ENCODE measurements around the gene MTR.

MTR gene

DNA sequence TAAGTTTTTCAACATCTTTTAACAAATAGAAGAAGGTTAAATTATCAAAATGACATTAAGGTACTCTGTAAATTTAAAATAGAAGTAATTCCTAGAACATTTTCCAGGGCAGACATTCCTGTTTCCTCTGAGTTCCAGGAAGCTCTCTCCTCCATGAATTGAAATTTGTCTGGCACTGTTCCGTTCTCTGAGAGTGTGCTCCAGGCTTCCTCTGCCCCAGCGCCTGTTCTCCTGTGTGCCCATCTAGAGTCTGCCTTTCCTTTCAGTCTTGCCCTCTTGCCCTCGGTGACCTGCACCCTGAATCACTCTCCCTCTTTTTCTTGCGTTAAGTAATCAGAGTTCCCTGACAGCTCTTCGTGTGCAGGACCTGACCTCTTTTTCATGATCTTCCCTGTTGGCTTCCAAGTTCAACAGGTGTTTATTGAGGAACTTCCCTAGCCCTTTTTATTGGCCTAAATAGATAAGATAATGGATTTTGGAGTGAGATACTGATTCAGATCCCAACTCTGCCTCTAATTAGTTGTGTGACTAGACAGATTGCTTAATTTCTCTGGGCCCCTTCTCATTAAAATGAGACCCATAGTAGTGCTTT, 77.1 kb downstream of the MTR start:
- no peak overlapping the region for H3K4me2 ChIP-seq (ENCODE audit: low read depth, low read length)
- no peaks in the 10 kb centered on the region for H3K4me1 ChIP-seq (ENCODE audit: low read length)
- H3K9ac ChIP-seq (ENCODE audit: low read length), result no peak overlapping the region
- no peak overlapping the region for H2AFZ ChIP-seq (ENCODE audit: low read length)
- no peak overlapping the region for H3K27ac ChIP-seq (ENCODE audit: low read length)
- no peaks in the 10 kb centered on the region for H3K36me3 ChIP-seq (replicated peaks; ENCODE audit: insufficient read depth, low read length)
- H3K4me3 ChIP-seq (ENCODE audit: low read length), result no peak overlapping the region
- H3K79me2 ChIP-seq (ENCODE audit: low read length), result no peaks in the 10 kb centered on the region
- no peak for TF ChIP-seq EZH2phosphoT487 (IDR thresholded peaks at IDR 0.05; ENCODE audit: low read length)
- TF ChIP-seq EZH2 (optimal IDR thresholded peaks at IDR 0.05; ENCODE audit: low read depth, low read length), result no peak
- TF ChIP-seq, protein P1, sequence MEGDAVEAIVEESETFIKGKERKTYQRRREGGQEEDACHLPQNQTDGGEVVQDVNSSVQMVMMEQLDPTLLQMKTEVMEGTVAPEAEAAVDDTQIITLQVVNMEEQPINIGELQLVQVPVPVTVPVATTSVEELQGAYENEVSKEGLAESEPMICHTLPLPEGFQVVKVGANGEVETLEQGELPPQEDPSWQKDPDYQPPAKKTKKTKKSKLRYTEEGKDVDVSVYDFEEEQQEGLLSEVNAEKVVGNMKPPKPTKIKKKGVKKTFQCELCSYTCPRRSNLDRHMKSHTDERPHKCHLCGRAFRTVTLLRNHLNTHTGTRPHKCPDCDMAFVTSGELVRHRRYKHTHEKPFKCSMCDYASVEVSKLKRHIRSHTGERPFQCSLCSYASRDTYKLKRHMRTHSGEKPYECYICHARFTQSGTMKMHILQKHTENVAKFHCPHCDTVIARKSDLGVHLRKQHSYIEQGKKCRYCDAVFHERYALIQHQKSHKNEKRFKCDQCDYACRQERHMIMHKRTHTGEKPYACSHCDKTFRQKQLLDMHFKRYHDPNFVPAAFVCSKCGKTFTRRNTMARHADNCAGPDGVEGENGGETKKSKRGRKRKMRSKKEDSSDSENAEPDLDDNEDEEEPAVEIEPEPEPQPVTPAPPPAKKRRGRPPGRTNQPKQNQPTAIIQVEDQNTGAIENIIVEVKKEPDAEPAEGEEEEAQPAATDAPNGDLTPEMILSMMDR (IDR thresholded peaks at IDR 0.05; ENCODE audit: low read length), result no peak
- no peaks in the 10 kb centered on the region for H4K20me1 ChIP-seq (ENCODE audit: insufficient read depth, low read length)
- H3K9me2 ChIP-seq (replicated peaks; ENCODE audit: insufficient read depth, low read length), result no peaks in the 10 kb centered on the region
- no peak for DNase-seq
- H3F3A ChIP-seq (ENCODE audit: insufficient read depth, low read length), result no peaks in the 10 kb centered on the region
- H3K9me3 ChIP-seq (replicated peaks; ENCODE audit: insufficient read depth, low read length), result no peaks in the 10 kb centered on the region
- no peaks in the 10 kb centered on the region for H3K27me3 ChIP-seq (replicated peaks; ENCODE audit: insufficient read depth, low read length)

DNA sequence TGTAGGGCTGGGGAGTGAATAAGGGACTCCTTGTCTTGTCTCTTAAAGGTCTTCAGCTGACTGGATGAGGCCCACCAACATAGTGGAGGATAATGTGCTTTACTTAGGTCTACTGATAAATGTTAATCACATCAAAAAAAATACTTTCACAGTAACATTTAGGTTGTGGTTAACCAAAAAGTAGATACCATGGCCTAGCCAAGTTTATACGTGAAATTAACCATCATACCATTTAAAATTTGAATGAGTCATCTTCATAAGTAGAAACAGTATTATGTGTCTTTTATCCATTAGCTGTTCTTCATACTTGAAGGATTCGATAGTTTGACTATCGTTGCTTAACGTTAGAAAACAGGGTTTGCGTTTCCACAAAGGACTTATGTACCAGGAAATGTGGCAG, 80.9 kb downstream of the MTR start:
- H3K9ac ChIP-seq (ENCODE audit: low read length), result no peak overlapping the region
- no peak for TF ChIP-seq EZH2phosphoT487 (IDR thresholded peaks at IDR 0.05; ENCODE audit: low read length)
- TF ChIP-seq EZH2 (optimal IDR thresholded peaks at IDR 0.05; ENCODE audit: low read depth, low read length), result no peak
- no peaks in the 10 kb centered on the region for H3K27me3 ChIP-seq (replicated peaks; ENCODE audit: insufficient read depth, low read length)
- no peak overlapping the region for H3K27ac ChIP-seq (ENCODE audit: low read length)
- H3K9me3 ChIP-seq (replicated peaks; ENCODE audit: insufficient read depth, low read length), result no peaks in the 10 kb centered on the region
- H4K20me1 ChIP-seq (ENCODE audit: insufficient read depth, low read length), result no peaks in the 10 kb centered on the region
- no peaks in the 10 kb centered on the region for H3F3A ChIP-seq (ENCODE audit: insufficient read depth, low read length)
- no peak for DNase-seq
- H3K79me2 ChIP-seq (ENCODE audit: low read length), result no peaks in the 10 kb centered on the region
- no peak overlapping the region for H3K4me2 ChIP-seq (ENCODE audit: low read depth, low read length)
- H3K4me1 ChIP-seq (ENCODE audit: low read length), result no peaks in the 10 kb centered on the region
- no peaks in the 10 kb centered on the region for H3K9me2 ChIP-seq (replicated peaks; ENCODE audit: insufficient read depth, low read length)
- H3K36me3 ChIP-seq (replicated peaks; ENCODE audit: insufficient read depth, low read length), result no peaks in the 10 kb centered on the region
- no peak overlapping the region for H3K4me3 ChIP-seq (ENCODE audit: low read length)
- no peak overlapping the region for H2AFZ ChIP-seq (ENCODE audit: low read length)

DNA sequence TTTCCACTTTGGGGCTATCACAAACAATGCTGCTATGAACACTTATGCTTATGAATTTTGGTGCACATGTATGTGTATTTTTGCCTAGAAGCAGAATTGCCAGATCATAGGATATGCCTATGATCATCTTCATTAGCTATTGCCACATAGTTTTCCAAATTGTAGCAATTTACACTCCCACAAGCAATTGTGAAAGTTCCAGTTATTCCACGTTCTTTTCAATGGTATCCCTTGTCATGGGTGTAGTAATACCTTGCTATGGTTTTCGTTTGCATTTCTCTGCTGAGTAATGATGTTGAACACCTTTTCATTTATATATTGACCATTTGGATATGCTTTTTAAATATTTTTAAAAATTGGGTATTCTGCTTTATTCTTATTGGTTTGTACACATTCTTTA, 82.6 kb downstream of the MTR start:
- no peaks in the 10 kb centered on the region for H3K36me3 ChIP-seq (replicated peaks; ENCODE audit: insufficient read depth, low read length)
- no peak for TF ChIP-seq EZH2 (optimal IDR thresholded peaks at IDR 0.05; ENCODE audit: low read depth, low read length)
- no peak for TF ChIP-seq EZH2phosphoT487 (IDR thresholded peaks at IDR 0.05; ENCODE audit: low read length)
- TF ChIP-seq, protein P1 (IDR thresholded peaks at IDR 0.05; ENCODE audit: low read length), result no peak
- H3K27me3 ChIP-seq (replicated peaks; ENCODE audit: insufficient read depth, low read length), result no peaks in the 10 kb centered on the region
- no peak overlapping the region for H3K4me3 ChIP-seq (ENCODE audit: low read length)
- no peak overlapping the region for H2AFZ ChIP-seq (ENCODE audit: low read length)
- H3K4me2 ChIP-seq (ENCODE audit: low read depth, low read length), result no peak overlapping the region
- DNase-seq, result no peak
- H3K4me1 ChIP-seq (ENCODE audit: low read length), result no peaks in the 10 kb centered on the region
- H3K27ac ChIP-seq (ENCODE audit: low read length), result no peak overlapping the region
- no peak overlapping the region for H3K9ac ChIP-seq (ENCODE audit: low read length)
- H3K9me3 ChIP-seq (replicated peaks; ENCODE audit: insufficient read depth, low read length), result no peaks in the 10 kb centered on the region
- no peaks in the 10 kb centered on the region for H3K9me2 ChIP-seq (replicated peaks; ENCODE audit: insufficient read depth, low read length)
- H3K79me2 ChIP-seq (ENCODE audit: low read length), result no peaks in the 10 kb centered on the region
- H4K20me1 ChIP-seq (ENCODE audit: insufficient read depth, low read length), result no peaks in the 10 kb centered on the region
- H3F3A ChIP-seq (ENCODE audit: insufficient read depth, low read length), result no peaks in the 10 kb centered on the region

GRCh38 chr1:236880209-236880608, 85.1 kb downstream of the MTR start:
- H3K27me3 ChIP-seq (replicated peaks; ENCODE audit: insufficient read depth, low read length), result no peaks in the 10 kb centered on the region
- TF ChIP-seq, protein P1 (IDR thresholded peaks at IDR 0.05; ENCODE audit: low read length), result no peak
- TF ChIP-seq EZH2 (optimal IDR thresholded peaks at IDR 0.05; ENCODE audit: low read depth, low read length) (no peak), EZH2phosphoT487 (IDR thresholded peaks at IDR 0.05; ENCODE audit: low read length) (no peak)
- H3K36me3 ChIP-seq (replicated peaks; ENCODE audit: insufficient read depth, low read length), result no peaks in the 10 kb centered on the region
- no peak overlapping the region for H3K27ac ChIP-seq (ENCODE audit: low read length)
- no peaks in the 10 kb centered on the region for H3K9me2 ChIP-seq (replicated peaks; ENCODE audit: insufficient read depth, low read length)
- no peaks in the 10 kb centered on the region for H3K9me3 ChIP-seq (replicated peaks; ENCODE audit: insufficient read depth, low read length)
- H2AFZ ChIP-seq (ENCODE audit: low read length), result no peak overlapping the region
- H3F3A ChIP-seq (ENCODE audit: insufficient read depth, low read length), result no peaks in the 10 kb centered on the region
- no peaks in the 10 kb centered on the region for H3K4me1 ChIP-seq (ENCODE audit: low read length)
- no peaks in the 10 kb centered on the region for H3K79me2 ChIP-seq (ENCODE audit: low read length)
- no peak for DNase-seq
- H3K4me3 ChIP-seq (ENCODE audit: low read length), result no peak overlapping the region
- H4K20me1 ChIP-seq (ENCODE audit: insufficient read depth, low read length), result no peaks in the 10 kb centered on the region
- H3K4me2 ChIP-seq (ENCODE audit: low read depth, low read length), result no peak overlapping the region
- no peak overlapping the region for H3K9ac ChIP-seq (ENCODE audit: low read length)
